GM12878 (cell line): Measurements from ENCODE around the gene TRAF5. TPM values are rescaled to one million over a fixed set of nuclear protein-coding genes. Genes with fewer than 3 reads are reported as not detected.

Experiments used
- ATAC-seq: fragments of 200-7000 bp; cut with Tn5 transposase; 3 replicates; pipeline ENCODE4 v1.9.1; 2020; ENCODE audit warnings: mild to moderate bottlenecking, moderate library complexity
- BruUV-seq: library from RNA; stranded (reverse); fragments of 400-500 nt; replicated peaks from 2 replicates; lab custom pipeline; 2021; lab: Mats Ljungman, UMichigan
- CTCF ChIA-PET: fragments of 300-600 bp; sonication (Branson Sonifier 250); formaldehyde crosslinking; extraction: SDS; loops from one replicate; lab custom pipeline; 2021; ENCODE audit warnings: inconsistent platforms; lab: Yijun Ruan, JAX
- POLR2A ChIA-PET: fragments of 350-600 bp; formaldehyde crosslinking; extraction: SDS; loops from one replicate; lab custom pipeline; 2021; ENCODE audit warnings: inconsistent platforms; lab: Charles Lee
- RAD21 ChIA-PET: fragments of 300-600 bp; sonication (Branson Sonifier 250); formaldehyde crosslinking; loops from one replicate; lab custom pipeline; 2023; ENCODE audit warnings: antibody characterized with exemption; ENCODE audit not compliant: unreplicated experiment; lab: Charles Lee
- SMC1A ChIA-PET: fragments of 300-600 bp; sonication (Branson Sonifier 250); formaldehyde crosslinking; loops from one replicate; lab custom pipeline; 2023; ENCODE audit not compliant: unreplicated experiment, uncharacterized antibody; lab: Charles Lee
- DNase-seq: peaks from one replicate; pipeline ENCODE4 v3.0.0-alpha.2; 2011; ENCODE audit warnings: low read depth, low spot score
- FAIRE-seq: peaks from 3 replicates; lab custom pipeline; 2011; peaks lifted over from hg19 to GRCh38; lab: Jason Lieb, UNC
- H2AFZ ChIP-seq: 2 replicates; pipeline ENCODE4 v1.6.0; 2011; ENCODE audit warnings: low read depth, low read length, control low read depth; ENCODE audit not compliant: control insufficient read depth
- H3K27ac ChIP-seq: 2 replicates; pipeline ENCODE4 v1.5.1; 2011; ENCODE audit warnings: control low read depth; ENCODE audit not compliant: control insufficient read depth, insufficient read depth
- H3K27me3 ChIP-seq, 2 experiments: replicated peaks in 1 of 2; 2 replicates each; pipeline versions ENCODE4 v1.6.0 to v1.6.1; 2011; ENCODE audit warnings: low read length in 1 of 2; ENCODE audit not compliant: control insufficient read depth in 2 of 2, insufficient read depth in 2 of 2
- H3K36me3 ChIP-seq, 2 experiments: 2 replicates each; pipeline ENCODE4 v1.5.1; 2011; ENCODE audit warnings: low read length in 1 of 2; ENCODE audit not compliant: control insufficient read depth in 2 of 2, insufficient read depth in 2 of 2
- H3K4me1 ChIP-seq: 2 replicates; pipeline ENCODE4 v1.6.1; 2011; ENCODE audit warnings: mild to moderate bottlenecking, low read length, moderate library complexity, mixed read lengths; ENCODE audit not compliant: control insufficient read depth, insufficient read depth
- H3K4me2 ChIP-seq: 2 replicates; pipeline ENCODE4 v1.6.0; 2011; ENCODE audit warnings: control low read depth; ENCODE audit not compliant: control insufficient read depth, insufficient read depth
- H3K4me3 ChIP-seq: fragments of 200-600 bp; sonication (generic); 2 replicates; pipeline ENCODE4 v1.5.1; 2016
- H3K79me2 ChIP-seq: 2 replicates; pipeline ENCODE4 v1.6.0; 2011; ENCODE audit warnings: low read length; ENCODE audit not compliant: control insufficient read depth, insufficient read depth
- H3K9ac ChIP-seq: 2 replicates; pipeline ENCODE4 v1.8.0; 2011; ENCODE audit warnings: low read length, control low read depth, mixed read lengths; ENCODE audit not compliant: control insufficient read depth, insufficient read depth
- H3K9me3 ChIP-seq: replicated peaks from 3 replicates; pipeline ENCODE4 v1.5.1; 2011; ENCODE audit warnings: mild to moderate bottlenecking, low read length; ENCODE audit not compliant: control insufficient read depth, insufficient read depth
- H4K20me1 ChIP-seq: 2 replicates; pipeline ENCODE4 v1.6.0; 2011; ENCODE audit not compliant: control insufficient read depth, insufficient read depth
- BCLAF1 ChIP-seq: fragments of 450-650 bp; IDR thresholded peaks from 2 replicates; pipeline ENCODE4 v1.6.1; 2017; ENCODE audit warnings: antibody characterized with exemption, mild to moderate bottlenecking, moderate library complexity
- CHD2 ChIP-seq: IDR thresholded peaks from 2 replicates; pipeline ENCODE4 v1.6.1; 2011; ENCODE audit warnings: low read depth, low read length, improper control_type of control experiment, borderline replicate concordance
- GATAD2B ChIP-seq: fragments of 450-650 bp; conservative IDR thresholded peaks from 2 replicates; pipeline ENCODE4 v1.6.1; 2017; ENCODE audit warnings: low read depth, mild to moderate bottlenecking, moderate library complexity
- MAX ChIP-seq: IDR thresholded peaks from 2 replicates; pipeline ENCODE4 v1.6.1; 2012; ENCODE audit warnings: low read depth, low read length, improper control_type of control experiment
- POLR2AphosphoS2 ChIP-seq: IDR thresholded peaks from 2 replicates; pipeline ENCODE4 v1.6.1; 2011; ENCODE audit warnings: low read depth, mild to moderate bottlenecking, low read length, improper control_type of control experiment, moderate library complexity
- TCF3 ChIP-seq: IDR thresholded peaks from 2 replicates; pipeline ENCODE4 v1.6.1; 2012; ENCODE audit warnings: low read depth, mild to moderate bottlenecking, low read length, borderline replicate concordance; ENCODE audit not compliant: insufficient read depth
- WGBS: methylation state at CpG from one replicate; pipeline ENCODE4 v1.1.6; 2016; ENCODE audit warnings: low lambda C conversion rate; ENCODE audit not compliant: insufficient replicate concordance, insufficient coverage; ENCODE audit errors: missing lambda C conversion rate; 5-methylcytosine and 5-hydroxymethylcytosine counted together
- in situ Hi-C: fragments of 300-500 bp; cut with MboI; formaldehyde crosslinking; loops from 9 replicates; pipeline ENCODE4 v1.14.3; 2018; ENCODE audit warnings: mixed read lengths
- intact Hi-C: fragments of 100-400 bp; cut with micrococcal nuclease; formaldehyde crosslinking; loops from one replicate; pipeline ENCODE4 v1.14.2; 2022; ENCODE audit not compliant: unreplicated experiment
- polyA plus RNA-seq, 11 experiments: library from polyadenylated mRNA; depleted of rRNA in 4 of 11; unstranded in 6 of 11; stranded (reverse) in 5 of 11; fragments of >200 nt; fragmentation: Nextera tagmentation in 4 of 11; fragmentation: Illumina TruSeq in 1 of 11; extraction: Ambion mirVana in 4 of 11; extraction: Trizol in 1 of 11; gene quantifications; 1 replicate in 1 of 11; 2 replicates in 10 of 11; pipeline versions ENCODE4 v1.2.1 to v1.2.3, GENCODE V29; 2011 to 2016; ENCODE audit warnings: inconsistent platforms in 2 of 11, missing spikeins in 2 of 11, low read depth in 1 of 11
- total RNA-seq, 4 experiments: library from RNA; depleted of rRNA in 3 of 4; stranded (reverse); fragments of >200 nt in 3 of 4; fragmentation: Illumina TruSeq in 1 of 4; extraction: Trizol in 1 of 4; gene quantifications; 2 replicates each; pipeline versions ENCODE4 v1.2.1 to v1.2.3, GENCODE V29; 2013 to 2021
- TF ChIP-seq, protein P1 (sequence below): fragments of 450-650 bp; IDR thresholded peaks from 2 replicates; pipeline ENCODE4 v1.6.1; 2016; ENCODE audit warnings: mild to moderate bottlenecking
- TF ChIP-seq, protein P2 (sequence below): IDR thresholded peaks from 2 replicates; pipeline ENCODE4 v1.6.1; 2012; ENCODE audit warnings: low read length, inconsistent platforms

The TRAF5 gene
- total and polyA plus RNA-seq, 10 of the 15 experiments (the other 5 are each of a cell fraction or from before 2014, with no cell fraction given), result 10.6 to 36.5 (median 26.3) TPM

DNA sequence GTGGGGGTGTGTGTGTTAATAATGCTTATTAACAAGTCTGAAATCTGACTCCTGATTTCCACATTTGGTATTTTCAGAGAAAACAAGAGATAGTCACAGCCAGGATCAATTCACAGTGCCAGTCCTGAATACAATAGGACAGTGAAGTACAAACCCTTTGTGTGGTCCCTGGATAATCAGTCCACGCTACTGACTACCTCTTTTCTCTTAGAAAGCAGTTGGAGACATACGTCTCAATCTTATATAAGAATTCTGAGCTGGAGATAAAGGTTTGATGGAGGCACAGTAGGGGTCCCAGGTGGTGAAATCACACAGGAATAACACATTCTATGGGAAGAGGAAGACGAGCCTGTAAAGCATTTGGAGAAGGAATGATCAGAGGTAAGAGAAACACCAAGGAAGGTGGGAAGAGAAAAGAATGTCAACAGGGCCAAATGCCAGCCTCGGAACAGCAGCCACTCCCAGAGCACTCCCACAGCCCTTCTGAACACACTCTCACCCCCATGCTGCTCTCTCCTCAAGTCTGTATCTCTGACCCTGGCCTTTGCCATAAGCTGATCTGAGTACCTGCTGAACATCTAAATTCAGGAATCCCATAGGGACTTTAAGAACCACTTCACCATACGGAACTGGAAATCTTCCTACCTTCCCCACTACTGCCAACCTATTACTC, 48.6 kb downstream of the TRAF5 start (continued):
- TF ChIP-seq POLR2AphosphoS2, result no peak
- no peak for TF ChIP-seq BCLAF1
- TF ChIP-seq, protein P1, sequence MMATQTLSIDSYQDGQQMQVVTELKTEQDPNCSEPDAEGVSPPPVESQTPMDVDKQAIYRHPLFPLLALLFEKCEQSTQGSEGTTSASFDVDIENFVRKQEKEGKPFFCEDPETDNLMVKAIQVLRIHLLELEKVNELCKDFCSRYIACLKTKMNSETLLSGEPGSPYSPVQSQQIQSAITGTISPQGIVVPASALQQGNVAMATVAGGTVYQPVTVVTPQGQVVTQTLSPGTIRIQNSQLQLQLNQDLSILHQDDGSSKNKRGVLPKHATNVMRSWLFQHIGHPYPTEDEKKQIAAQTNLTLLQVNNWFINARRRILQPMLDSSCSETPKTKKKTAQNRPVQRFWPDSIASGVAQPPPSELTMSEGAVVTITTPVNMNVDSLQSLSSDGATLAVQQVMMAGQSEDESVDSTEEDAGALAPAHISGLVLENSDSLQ, result no peak

GRCh38 chr1:211375949-211376348, 49.3 kb downstream of the TRAF5 start:
- RAD21 ChIA-PET, result no interaction called here
- FAIRE-seq (no peak), DNase-seq (no peak)
- H3K27ac ChIP-seq, result no peak overlapping the region
- H3K36me3 ChIP-seq, result peaks cover 4 to 9% of the 10 kb centered on the region in 2 experiments
- H2AFZ ChIP-seq, result no peak overlapping the region
- H3K79me2 ChIP-seq, result no peaks in the 10 kb centered on the region
- POLR2A ChIA-PET, result no interaction called here
- no peak overlapping the region for H3K4me2 ChIP-seq
- H3K4me3 ChIP-seq, result no peak overlapping the region
- peaks cover 3% of the 10 kb centered on the region for H3K4me1 ChIP-seq
- no TSS peak for BruUV-seq
- CTCF ChIA-PET, result no interaction called here
- H3K27me3 ChIP-seq, result no peaks in the 10 kb centered on the region
- WGBS, result 79% methylated on average over 2 of the region's 2 CpGs
- no peak overlapping the region for H3K9ac ChIP-seq
- no peak for TF ChIP-seq MAX
- TF ChIP-seq TCF3, result no peak
- no peak for TF ChIP-seq GATAD2B
- no peak for TF ChIP-seq CHD2
- TF ChIP-seq, protein P2, sequence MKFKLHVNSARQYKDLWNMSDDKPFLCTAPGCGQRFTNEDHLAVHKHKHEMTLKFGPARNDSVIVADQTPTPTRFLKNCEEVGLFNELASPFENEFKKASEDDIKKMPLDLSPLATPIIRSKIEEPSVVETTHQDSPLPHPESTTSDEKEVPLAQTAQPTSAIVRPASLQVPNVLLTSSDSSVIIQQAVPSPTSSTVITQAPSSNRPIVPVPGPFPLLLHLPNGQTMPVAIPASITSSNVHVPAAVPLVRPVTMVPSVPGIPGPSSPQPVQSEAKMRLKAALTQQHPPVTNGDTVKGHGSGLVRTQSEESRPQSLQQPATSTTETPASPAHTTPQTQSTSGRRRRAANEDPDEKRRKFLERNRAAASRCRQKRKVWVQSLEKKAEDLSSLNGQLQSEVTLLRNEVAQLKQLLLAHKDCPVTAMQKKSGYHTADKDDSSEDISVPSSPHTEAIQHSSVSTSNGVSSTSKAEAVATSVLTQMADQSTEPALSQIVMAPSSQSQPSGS, result no peak
- TF ChIP-seq, all 136 proteins: peak for 0
- Histone ChIP-seq H3K9me3 (no peaks in the 10 kb centered on the region), H4K20me1 (no peaks in the 10 kb centered on the region)
- intact Hi-C loops, result no loop called here
- SMC1A ChIA-PET, result no interaction called here
- ATAC-seq, result no peak
- in situ Hi-C loops, result no loop called here
